Measurements from ENCODE around the gene RBM15B. TPM values are rescaled to one million over a fixed set of nuclear protein-coding genes. Genes with fewer than 3 reads are reported as not detected.

The RBM15B gene
- total and polyA plus RNA-seq, 12 donors = 3.6 to 17.1 (median 13.4) TPM

DNA sequence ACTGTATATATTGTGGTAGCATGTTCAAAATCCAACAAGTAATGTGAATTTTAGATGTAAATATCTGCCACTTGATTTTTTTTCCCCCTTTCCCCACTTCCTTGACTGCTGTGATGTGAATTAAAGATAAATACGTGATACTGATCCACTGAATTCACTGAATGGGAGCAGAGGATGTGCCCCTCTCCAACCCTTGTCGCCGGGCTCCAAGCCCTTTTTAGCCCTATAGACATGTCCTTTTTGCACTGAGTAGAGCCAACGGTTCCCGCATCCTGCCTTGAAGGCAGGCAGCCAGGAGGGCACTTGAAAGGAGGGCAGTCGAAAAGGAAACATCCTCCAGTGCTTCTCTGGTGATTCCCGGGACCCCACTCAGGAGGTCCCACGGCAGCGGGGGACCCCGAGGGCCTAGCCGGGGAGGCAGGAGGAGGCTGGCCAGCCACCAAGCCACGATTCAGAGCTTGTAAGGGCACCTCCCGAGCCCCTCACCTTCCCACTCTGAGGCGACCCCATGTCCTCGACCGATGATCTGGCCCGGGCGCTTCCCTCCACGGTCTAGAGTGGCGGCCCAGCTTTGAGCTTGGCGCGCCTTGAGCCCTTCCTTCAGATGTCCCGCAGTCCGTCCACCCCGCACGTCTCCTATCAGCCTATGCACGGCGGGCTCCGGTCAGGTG lies 6.9 kb upstream of the RBM15B start:
- ATAC-seq = peak; percentile 23 to 61 (median 46)
- Histone ChIP-seq H3K4me3 (peak overlapping the region; percentile 73 to 97 (median 86)), H3K27ac (peak overlapping the region; percentile 80 to 98 (median 94)), H3K9me3 (no peaks in the 10 kb centered on the region), H3K27me3 (no peaks in the 10 kb centered on the region), H3K36me3 (peaks cover 0 to 29% (median 15%) of the 10 kb centered on the region in 9 donors), H3K4me1 (peaks cover 12 to 48% (median 44%) of the 10 kb centered on the region in 9 donors)
- intact Hi-C loops (cut with DNase I) = loop anchor here in 3 of 10 donors (10.0 kb wide), 2 partner anchors 301 to 809 kb away; no protein-coding TSS in a partner anchor
- 1% methylated on average over 29 of the region's 29 CpGs for WGBS, 2 donors
- TF ChIP-seq CTCF (IDR thresholded peaks at IDR 0.05) = no peak
- peak in 1 of 2 donors; percentile 28 for DNase-seq

GRCh38 chr3:51384726-51385473 lies 6.2 kb upstream of the RBM15B start, which contains the start of gene MANF:
MANF (plus strand) TSS chr3:51385291; CDS start chr3:51385343, 52 bp downstream.
- 0% methylated on average over 37 to 65 of the region's 65 CpGs for WGBS, 2 donors
- intact Hi-C loops (cut with DNase I) = loop anchor here in 6 of 10 donors (5.0 to 10.0 kb wide), 5 partner anchors 287 to 810 kb away; partner anchors contain the start of genes MAPKAPK3 (in 3 of the 6) and TEX264 (in 1 of the 6)

DNA sequence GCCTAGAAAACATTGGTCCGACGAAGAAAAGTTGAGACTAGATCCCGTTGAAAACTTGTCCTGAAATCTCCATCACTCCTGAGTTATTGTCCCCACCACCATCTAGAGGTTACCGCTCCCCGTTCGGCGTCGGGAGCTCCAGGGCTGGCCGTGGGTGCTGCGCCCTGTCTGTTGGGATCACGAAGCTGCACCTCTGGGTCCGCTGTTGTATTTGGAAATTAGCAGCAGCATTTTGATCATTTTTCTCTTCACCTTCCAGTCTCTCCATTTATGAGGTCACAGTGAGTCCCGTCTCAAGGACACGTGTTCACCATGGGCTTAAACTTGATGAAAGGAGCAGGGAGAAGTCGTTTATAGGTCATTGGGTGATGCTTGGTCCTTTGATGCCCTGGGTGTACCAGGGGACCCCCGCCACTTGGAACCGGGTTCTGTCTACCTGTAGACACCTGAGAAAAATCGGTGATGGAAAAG lies 5.4 kb upstream of the RBM15B start:
- no peaks in the 10 kb centered on the region for H3K27me3 ChIP-seq
- H3K4me3 ChIP-seq = peak overlapping the region; percentile 73 to 97 (median 86)
- H3K4me1 ChIP-seq = peaks cover 18 to 63% (median 56%) of the 10 kb centered on the region in 9 donors
- H3K9me3 ChIP-seq = no peaks in the 10 kb centered on the region
- peaks cover 0 to 40% (median 15%) of the 10 kb centered on the region in 9 donors for H3K36me3 ChIP-seq
- TF ChIP-seq CTCF (IDR thresholded peaks at IDR 0.05) = no peak
- ATAC-seq (no peak), DNase-seq (no peak)
- intact Hi-C loops (cut with DNase I) = loop anchor here in 6 of 10 donors (5.0 to 10.0 kb wide), 5 partner anchors 287 to 811 kb away; partner anchors contain the start of genes MAPKAPK3 (in 3 of the 6) and TEX264 (in 1 of the 6)
- 2 to 4% methylated on average over 18 of the region's 18 CpGs for WGBS, 2 donors
- H3K27ac ChIP-seq = peak overlapping the region; percentile 78 to 98 (median 94)

More at GRCh38 chr3:51384726-51385473, 6.2 kb upstream of the RBM15B start, which contains the start of gene MANF:
- H3K27ac ChIP-seq = peak within 1 kb of the TSS; percentile 80 to 98 (median 94)
- peak in 1 of 9 donors; percentile 27 for TF ChIP-seq CTCF (IDR thresholded peaks at IDR 0.05)
- H3K9me3 ChIP-seq = no peaks in the 10 kb centered on the region
- peak within 1 kb of the TSS; percentile 73 to 97 (median 86) for H3K4me3 ChIP-seq
- H3K27me3 ChIP-seq = no peaks in the 10 kb centered on the region
- peaks cover 0 to 37% (median 15%) of the 10 kb centered on the region in 9 donors for H3K36me3 ChIP-seq
- peak; percentile 97 to 99 (median 99) for ATAC-seq
- H3K4me1 ChIP-seq = peaks cover 12 to 56% (median 49%) of the 10 kb centered on the region in 9 donors
- DNase-seq = peak; percentile 97 to 98
